C4-2B (cell line): ENCODE data around the gene VDAC2.

Experiments
- CTCF ChIP-seq: fragments of 450-650 bp; conservative IDR thresholded peaks from 2 replicates; pipeline ENCODE4 v1.5.1; 2017; ENCODE audit warnings: mild to moderate bottlenecking
- ZFX ChIP-seq: fragments of 450-650 bp; IDR thresholded peaks from 2 replicates; pipeline ENCODE4 v1.6.1; 2017

DNA sequence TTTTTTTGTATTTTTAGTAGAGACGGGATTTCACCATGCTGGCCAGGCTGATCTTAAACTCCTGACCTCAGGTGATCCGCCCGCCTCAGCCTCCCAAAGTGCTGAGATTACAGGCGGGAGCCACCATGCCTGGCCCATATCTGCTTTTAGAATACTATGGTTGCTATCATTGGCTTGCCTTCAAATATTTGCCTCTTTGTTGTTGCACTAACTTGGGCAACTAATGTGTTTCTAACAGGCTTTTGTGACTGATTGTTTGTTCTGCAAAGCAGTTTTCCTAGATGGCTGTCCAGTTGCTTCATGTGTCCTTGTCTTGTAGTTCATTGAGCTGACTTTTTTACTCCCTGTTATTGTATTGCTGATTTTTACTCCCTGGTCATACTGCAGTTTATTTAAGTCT, 9.7 kb downstream of the VDAC2 start:
- TF ChIP-seq CTCF (no peak), ZFX (no peak)
